ENCODE measurements around the gene RASGRF2. TPM values are rescaled to one million over a fixed set of nuclear protein-coding genes. Genes with fewer than 3 reads are reported as not detected.

RASGRF2 gene
- total RNA-seq, 2 experiments from 2014 or later, result 10.0 to 11.6 TPM

GRCh38 chr5:81241001-81241400, 280.8 kb downstream of the RASGRF2 start:
- peaks cover 2% of the 10 kb centered on the region for H3K4me1 Mint-ChIP-seq (ENCODE audit: low read depth)
- no peak overlapping the region for H3K27ac Mint-ChIP-seq
- H3K36me3 Mint-ChIP-seq (ENCODE audit: low read depth), result peaks cover 2% of the 10 kb centered on the region
- CTCF ChIA-PET, result interaction anchor here (1.4 kb wide), 1 partner anchor 59 kb away, joined by 7 read pairs; no protein-coding TSS in a partner anchor
- no peak overlapping the region for H3K4me3 Mint-ChIP-seq
- DNase-seq (no peak), ATAC-seq (no peak)
- no peaks in the 10 kb centered on the region for H3K27me3 Mint-ChIP-seq (ENCODE audit: low read depth)
- H3K9me3 Mint-ChIP-seq (ENCODE audit: insufficient read depth), result no peaks in the 10 kb centered on the region
- POLR2A ChIA-PET, result interaction anchor here (0.9 kb wide), 1 partner anchor 12 kb away, joined by 3 read pairs; no protein-coding TSS in a partner anchor

GRCh38 chr5:81241961-81242648, 281.9 kb downstream of the RASGRF2 start:
- no peak overlapping the region for H3K27ac Mint-ChIP-seq
- no peak for DNase-seq
- CTCF ChIA-PET, result interaction anchor here (1.5 kb wide), 1 partner anchor 57 kb away, joined by 4 read pairs; no protein-coding TSS in a partner anchor
- H3K36me3 Mint-ChIP-seq (ENCODE audit: low read depth), result peaks cover 2% of the 10 kb centered on the region
- no peak overlapping the region for H3K4me3 Mint-ChIP-seq
- H3K27me3 Mint-ChIP-seq (ENCODE audit: low read depth), result no peaks in the 10 kb centered on the region
- POLR2A ChIA-PET, result interaction anchor here (1.4 kb wide), 1 partner anchor 11 kb away, joined by 3 read pairs; no protein-coding TSS in a partner anchor
- ATAC-seq, result no peak
- no peaks in the 10 kb centered on the region for H3K4me1 Mint-ChIP-seq (ENCODE audit: low read depth)
- no peaks in the 10 kb centered on the region for H3K9me3 Mint-ChIP-seq (ENCODE audit: insufficient read depth)

- Mint-ChIP-seq H3K4me1 (ENCODE audit: low read depth) (no peaks in the 10 kb centered on the region), H3K9me3 (ENCODE audit: insufficient read depth) (no peaks in the 10 kb centered on the region), H3K27me3 (ENCODE audit: low read depth) (no peaks in the 10 kb centered on the region), H3K4me3 (no peak overlapping the region), H3K36me3 (ENCODE audit: low read depth) (peaks cover 2% of the 10 kb centered on the region), H3K27ac (no peak overlapping the region)
- POLR2A ChIA-PET, result interaction anchor here (1.4 kb wide), 1 partner anchor 11 kb away, joined by 3 read pairs; no protein-coding TSS in a partner anchor
- CTCF ChIA-PET, result interaction anchor here (1.5 kb wide), 1 partner anchor 56 kb away, joined by 4 read pairs; no protein-coding TSS in a partner anchor
- no peak for ATAC-seq
- no peak for DNase-seq
Observed at GRCh38 chr5:81242906-81243436, 282.8 kb downstream of the RASGRF2 start.

GRCh38 chr5:81244451-81244850, 284.3 kb downstream of the RASGRF2 start:
- peaks cover 2% of the 10 kb centered on the region for H3K36me3 Mint-ChIP-seq (ENCODE audit: low read depth)
- CTCF ChIA-PET, result no interaction called here

GRCh38 chr5:81245871-81246235, 285.7 kb downstream of the RASGRF2 start:
- H3K27ac Mint-ChIP-seq, result no peak overlapping the region
- DNase-seq (no peak), ATAC-seq (no peak)
- H3K36me3 Mint-ChIP-seq (ENCODE audit: low read depth), result peaks cover 2% of the 10 kb centered on the region
- CTCF ChIA-PET, result no interaction called here
- no peaks in the 10 kb centered on the region for H3K9me3 Mint-ChIP-seq (ENCODE audit: insufficient read depth)
- POLR2A ChIA-PET, result no interaction called here
- H3K4me3 Mint-ChIP-seq, result no peak overlapping the region
- no peaks in the 10 kb centered on the region for H3K27me3 Mint-ChIP-seq (ENCODE audit: low read depth)
- no peaks in the 10 kb centered on the region for H3K4me1 Mint-ChIP-seq (ENCODE audit: low read depth)

More at GRCh38 chr5:81244451-81244850, 284.3 kb downstream of the RASGRF2 start:
- ATAC-seq, result no peak
- no peak overlapping the region for H3K4me3 Mint-ChIP-seq
- H3K27me3 Mint-ChIP-seq (ENCODE audit: low read depth), result no peaks in the 10 kb centered on the region
- no peak for DNase-seq
- H3K4me1 Mint-ChIP-seq (ENCODE audit: low read depth), result no peaks in the 10 kb centered on the region
- no peaks in the 10 kb centered on the region for H3K9me3 Mint-ChIP-seq (ENCODE audit: insufficient read depth)
- POLR2A ChIA-PET, result no interaction called here
- H3K27ac Mint-ChIP-seq, result no peak overlapping the region

- POLR2A ChIA-PET, result no interaction called here
- H3K9me3 Mint-ChIP-seq (ENCODE audit: insufficient read depth), result no peaks in the 10 kb centered on the region
- H3K36me3 Mint-ChIP-seq (ENCODE audit: low read depth), result peaks cover 2% of the 10 kb centered on the region
- no peaks in the 10 kb centered on the region for H3K4me1 Mint-ChIP-seq (ENCODE audit: low read depth)
- ATAC-seq (no peak), DNase-seq (no peak)
- no peaks in the 10 kb centered on the region for H3K27me3 Mint-ChIP-seq (ENCODE audit: low read depth)
- CTCF ChIA-PET, result no interaction called here
- no peak overlapping the region for H3K27ac Mint-ChIP-seq
- no peak overlapping the region for H3K4me3 Mint-ChIP-seq
Observed at GRCh38 chr5:81246697-81247096, 286.5 kb downstream of the RASGRF2 start.

GRCh38 chr5:81247441-81247972, 287.3 kb downstream of the RASGRF2 start:
- Mint-ChIP-seq H3K9me3 (ENCODE audit: insufficient read depth) (no peaks in the 10 kb centered on the region), H3K27ac (no peak overlapping the region), H3K4me1 (ENCODE audit: low read depth) (no peaks in the 10 kb centered on the region), H3K27me3 (ENCODE audit: low read depth) (no peaks in the 10 kb centered on the region), H3K4me3 (no peak overlapping the region), H3K36me3 (ENCODE audit: low read depth) (peaks cover 2% of the 10 kb centered on the region)
- ChIA-PET POLR2A (no interaction called here), CTCF (interaction anchor here (0.6 kb wide), 1 partner anchor 44 kb away, joined by 3 read pairs; no protein-coding TSS in a partner anchor)
- no peak for ATAC-seq
- DNase-seq, result no peak

GRCh38 chr5:81249240-81249639, 289.1 kb downstream of the RASGRF2 start:
- H3K36me3 Mint-ChIP-seq (ENCODE audit: low read depth), result peaks cover under 1% of the 10 kb centered on the region
- H3K4me3 Mint-ChIP-seq, result no peak overlapping the region
- H3K4me1 Mint-ChIP-seq (ENCODE audit: low read depth), result no peaks in the 10 kb centered on the region
- H3K27me3 Mint-ChIP-seq (ENCODE audit: low read depth), result no peaks in the 10 kb centered on the region
- no peak overlapping the region for H3K27ac Mint-ChIP-seq
- ChIA-PET POLR2A (no interaction called here), CTCF (interaction anchor here (1.6 kb wide), 1 partner anchor 50 kb away, joined by 6 read pairs; no protein-coding TSS in a partner anchor)
- no peak for DNase-seq
- ATAC-seq, result no peak
- H3K9me3 Mint-ChIP-seq (ENCODE audit: insufficient read depth), result no peaks in the 10 kb centered on the region

GRCh38 chr5:81250004-81250403, 289.8 kb downstream of the RASGRF2 start:
- Mint-ChIP-seq H3K9me3 (ENCODE audit: insufficient read depth) (no peaks in the 10 kb centered on the region), H3K27me3 (ENCODE audit: low read depth) (no peaks in the 10 kb centered on the region), H3K27ac (no peak overlapping the region), H3K4me1 (ENCODE audit: low read depth) (no peaks in the 10 kb centered on the region), H3K36me3 (ENCODE audit: low read depth) (no peaks in the 10 kb centered on the region), H3K4me3 (no peak overlapping the region)
- POLR2A ChIA-PET, result no interaction called here
- CTCF ChIA-PET, result interaction anchor here (1.6 kb wide), 1 partner anchor 49 kb away, joined by 6 read pairs; no protein-coding TSS in a partner anchor
- DNase-seq (no peak), ATAC-seq (no peak)

- Mint-ChIP-seq H3K9me3 (ENCODE audit: insufficient read depth) (no peaks in the 10 kb centered on the region), H3K4me1 (ENCODE audit: low read depth) (no peaks in the 10 kb centered on the region), H3K36me3 (ENCODE audit: low read depth) (no peaks in the 10 kb centered on the region), H3K4me3 (no peak overlapping the region), H3K27me3 (ENCODE audit: low read depth) (no peaks in the 10 kb centered on the region), H3K27ac (no peak overlapping the region)
- CTCF ChIA-PET, result no interaction called here
- POLR2A ChIA-PET, result no interaction called here
- DNase-seq (no peak), ATAC-seq (no peak)
Observed at GRCh38 chr5:81251922-81252321, 291.8 kb downstream of the RASGRF2 start.

GRCh38 chr5:81252904-81253303, 292.7 kb downstream of the RASGRF2 start:
- ChIA-PET CTCF (interaction anchor here (1.1 kb wide), 1 partner anchor 47 kb away, joined by 3 read pairs; no protein-coding TSS in a partner anchor), POLR2A (interaction anchor here (0.9 kb wide), 1 partner anchor 12 kb away, joined by 3 read pairs; no protein-coding TSS in a partner anchor)
- ATAC-seq, result no peak
- no peaks in the 10 kb centered on the region for H3K27me3 Mint-ChIP-seq (ENCODE audit: low read depth)
- no peak overlapping the region for H3K27ac Mint-ChIP-seq
- no peak for DNase-seq
- H3K4me1 Mint-ChIP-seq (ENCODE audit: low read depth), result no peaks in the 10 kb centered on the region
- H3K36me3 Mint-ChIP-seq (ENCODE audit: low read depth), result peaks cover 3% of the 10 kb centered on the region
- H3K9me3 Mint-ChIP-seq (ENCODE audit: insufficient read depth), result no peaks in the 10 kb centered on the region
- no peak overlapping the region for H3K4me3 Mint-ChIP-seq

GRCh38 chr5:81253875-81254274, 293.7 kb downstream of the RASGRF2 start:
- ChIA-PET CTCF (interaction anchor here (1.1 kb wide), 1 partner anchor 46 kb away, joined by 3 read pairs; no protein-coding TSS in a partner anchor), POLR2A (no interaction called here)
- ATAC-seq (no peak), DNase-seq (no peak)
- H3K4me3 Mint-ChIP-seq, result no peak overlapping the region
- H3K4me1 Mint-ChIP-seq (ENCODE audit: low read depth), result no peaks in the 10 kb centered on the region
- H3K9me3 Mint-ChIP-seq (ENCODE audit: insufficient read depth), result no peaks in the 10 kb centered on the region
- H3K36me3 Mint-ChIP-seq (ENCODE audit: low read depth), result peaks cover 6% of the 10 kb centered on the region
- no peaks in the 10 kb centered on the region for H3K27me3 Mint-ChIP-seq (ENCODE audit: low read depth)
- no peak overlapping the region for H3K27ac Mint-ChIP-seq
